Measurements from ENCODE around the gene PLCXD3.

- no peak for TF ChIP-seq EZH2 (IDR thresholded peaks at IDR 0.05; ENCODE audit: low read length)
- TF ChIP-seq CTCF (optimal IDR thresholded peaks at IDR 0.05 in 1 of 3, IDR thresholded peaks at IDR 0.05 in 1 of 3, conservative IDR thresholded peaks at IDR 0.05 in 1 of 3; ENCODE audit: extremely low read depth in 1 of 3, insufficient read depth in 2 of 3, low read length in 3 of 3): no peak
These were observed 219.6 kb downstream of the PLCXD3 start for GRCh38 chr5:41290810-41291209.
